K562 (cell line): ENCODE data around the gene TRPM8. TPM values are rescaled to one million over a fixed set of nuclear protein-coding genes. Genes with fewer than 3 reads are reported as not detected.

Experiments used
- CREB3 ChIP-seq: fragments of 450-650 bp; conservative IDR thresholded peaks from 2 replicates; pipeline ENCODE4 v1.6.1; 2016; ENCODE audit warnings: missing genetic modification characterization, low read depth, mild to moderate bottlenecking, missing compliant biosample characterization, moderate library complexity
- FOS ChIP-seq: IDR thresholded peaks from 3 replicates; pipeline ENCODE4 v1.6.1; 2011; ENCODE audit not compliant: insufficient read length; ENCODE audit errors: extremely low read depth
- PYGO2 ChIP-seq: fragments of 450-650 bp; IDR thresholded peaks from 2 replicates; pipeline ENCODE4 v1.6.1; 2016; ENCODE audit warnings: mild to moderate bottlenecking, missing genetic modification characterization, moderate library complexity, missing compliant biosample characterization
- ZBTB12 ChIP-seq: fragments of 250-450 bp; sonication (Bioruptor Pico); IDR thresholded peaks from 2 replicates; pipeline ENCODE4 v1.4.0; 2020
- polyA plus RNA-seq, 8 experiments: library from polyadenylated mRNA; depleted of rRNA in 4 of 8; stranded (reverse) in 5 of 8; unstranded in 3 of 8; fragments of >200 nt; fragmentation: Nextera tagmentation in 2 of 8; fragmentation: Illumina TruSeq in 1 of 8; extraction: Ambion mirVana in 2 of 8; extraction: Trizol in 1 of 8; gene quantifications; 2 replicates each; pipeline versions ENCODE4 v1.2.1 to v1.2.3, GENCODE V29; 2011 to 2014; ENCODE audit warnings: inconsistent platforms in 1 of 8, missing spikeins in 1 of 8
- total RNA-seq, 7 experiments: library from RNA; depleted of rRNA in 6 of 7; stranded (reverse); fragments of >200 nt in 6 of 7; fragmentation: Illumina TruSeq in 2 of 7; extraction: Trizol in 2 of 7; gene quantifications; 2 replicates each; pipeline versions ENCODE4 v1.2.1 to v1.2.3, GENCODE V29; 2011 to 2021; ENCODE audit warnings: low replicate concordance in 1 of 7
- TF ChIP-seq, protein P1 (sequence below): fragments of 450-650 bp; formaldehyde crosslinking; IDR thresholded peaks from 2 replicates; pipeline ENCODE4 v1.4.0; 2022; ENCODE audit warnings: missing genetic modification characterization
- TF ChIP-seq, protein P2 (sequence below): fragments of 450-650 bp; IDR thresholded peaks from 2 replicates; pipeline ENCODE4 v1.6.1; 2018; ENCODE audit warnings: mild to moderate bottlenecking, low read depth; ENCODE audit not compliant: partially characterized antibody

Gene TRPM8
- total and polyA plus RNA-seq, 9 of the 15 experiments (the other 6 are each of a cell fraction or from before 2014, with no cell fraction given) = not detected

- no peak for TF ChIP-seq CREB3 (tag)
- no peak for TF ChIP-seq PYGO2
- TF ChIP-seq, protein P1, sequence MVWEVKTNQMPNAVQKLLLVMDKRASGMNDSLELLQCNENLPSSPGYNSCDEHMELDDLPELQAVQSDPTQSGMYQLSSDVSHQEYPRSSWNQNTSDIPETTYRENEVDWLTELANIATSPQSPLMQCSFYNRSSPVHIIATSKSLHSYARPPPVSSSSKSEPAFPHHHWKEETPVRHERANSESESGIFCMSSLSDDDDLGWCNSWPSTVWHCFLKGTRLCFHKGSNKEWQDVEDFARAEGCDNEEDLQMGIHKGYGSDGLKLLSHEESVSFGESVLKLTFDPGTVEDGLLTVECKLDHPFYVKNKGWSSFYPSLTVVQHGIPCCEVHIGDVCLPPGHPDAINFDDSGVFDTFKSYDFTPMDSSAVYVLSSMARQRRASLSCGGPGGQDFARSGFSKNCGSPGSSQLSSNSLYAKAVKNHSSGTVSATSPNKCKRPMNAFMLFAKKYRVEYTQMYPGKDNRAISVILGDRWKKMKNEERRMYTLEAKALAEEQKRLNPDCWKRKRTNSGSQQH (CRISPR knock-in tag) = no peak
- TF ChIP-seq, protein P2, sequence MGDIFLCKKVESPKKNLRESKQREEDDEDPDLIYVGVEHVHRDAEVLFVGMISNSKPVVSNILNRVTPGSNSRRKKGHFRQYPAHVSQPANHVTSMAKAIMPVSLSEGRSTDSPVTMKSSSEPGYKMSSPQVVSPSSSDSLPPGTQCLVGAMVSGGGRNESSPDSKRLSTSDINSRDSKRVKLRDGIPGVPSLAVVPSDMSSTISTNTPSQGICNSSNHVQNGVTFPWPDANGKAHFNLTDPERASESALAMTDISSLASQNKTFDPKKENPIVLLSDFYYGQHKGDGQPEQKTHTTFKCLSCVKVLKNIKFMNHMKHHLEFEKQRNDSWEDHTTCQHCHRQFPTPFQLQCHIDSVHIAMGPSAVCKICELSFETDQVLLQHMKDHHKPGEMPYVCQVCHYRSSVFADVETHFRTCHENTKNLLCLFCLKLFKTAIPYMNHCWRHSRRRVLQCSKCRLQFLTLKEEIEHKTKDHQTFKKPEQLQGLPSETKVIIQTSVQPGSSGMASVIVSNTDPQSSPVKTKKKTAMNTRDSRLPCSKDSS = no peak
- no peak for TF ChIP-seq FOS
- TF ChIP-seq ZBTB12 (CRISPR knock-in tag) = no peak
These were observed 11.2 kb upstream of the TRPM8 start (continued) for GRCh38 chr2:233905945-233906344.
